Measurements from ENCODE around the gene OSBPL9.

The OSBPL9 gene

DNA sequence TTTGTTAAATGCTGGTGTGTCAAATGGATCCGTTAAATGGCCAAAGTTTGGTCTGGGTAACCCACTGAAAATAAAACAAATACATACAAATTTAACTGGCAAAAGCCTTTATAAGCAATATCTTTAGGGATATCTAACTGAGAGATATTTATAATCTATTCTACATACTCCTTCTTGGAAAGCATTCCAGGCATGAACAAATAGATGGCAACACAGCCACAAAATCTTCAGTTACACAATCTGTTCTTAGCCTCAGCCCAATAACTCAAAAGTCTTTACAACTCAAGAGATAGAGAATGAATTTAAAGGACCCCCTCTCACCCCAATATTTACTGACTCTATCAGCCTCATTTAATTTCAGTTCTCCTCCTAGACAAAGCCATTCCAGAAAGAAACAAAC, 202.9 kb downstream of the OSBPL9 start:
- peaks cover 80% of the 10 kb centered on the region; the same call in 1 of the 2 replicates for H3K36me3 ChIP-seq (ENCODE audit: insufficient read depth, low read length)
- no peak overlapping the region for H2AFZ ChIP-seq (ENCODE audit: low read length)
- no peak overlapping the region for H3K27ac ChIP-seq (ENCODE audit: low read depth, low read length, poor library complexity, severe bottlenecking)
- H3K9ac ChIP-seq (ENCODE audit: low read length), result no peak overlapping the region
- no peaks in the 10 kb centered on the region for H3K79me2 ChIP-seq (ENCODE audit: insufficient read depth, low read length)
- no peak overlapping the region for H3K4me3 ChIP-seq (ENCODE audit: low read depth, low read length, poor library complexity, severe bottlenecking)
- H3K9me3 ChIP-seq (ENCODE audit: low read length), result no peaks in the 10 kb centered on the region
- TF ChIP-seq EZH2 (IDR thresholded peaks at IDR 0.05; ENCODE audit: borderline replicate concordance, low read length), result no peak
- H4K20me1 ChIP-seq (ENCODE audit: insufficient read depth, low read length), result no peaks in the 10 kb centered on the region
- no peaks in the 10 kb centered on the region for H3K9me2 ChIP-seq (ENCODE audit: low read depth, low read length)
- H3K27me3 ChIP-seq (ENCODE audit: insufficient read depth, low read length), result no peaks in the 10 kb centered on the region
- no peaks in the 10 kb centered on the region for H3F3A ChIP-seq (ENCODE audit: insufficient read depth, low read length)
- H3K4me2 ChIP-seq (ENCODE audit: low read length), result no peak overlapping the region
- H3K4me1 ChIP-seq (ENCODE audit: insufficient read depth, low read length, severe bottlenecking), result no peaks in the 10 kb centered on the region

GRCh38 chr1:51829058-51829457, 212.2 kb downstream of the OSBPL9 start:
- H3K9me2 ChIP-seq (ENCODE audit: low read depth, low read length), result no peaks in the 10 kb centered on the region
- no peaks in the 10 kb centered on the region for H3K79me2 ChIP-seq (ENCODE audit: insufficient read depth, low read length)
- H3K27me3 ChIP-seq (ENCODE audit: insufficient read depth, low read length), result no peaks in the 10 kb centered on the region
- H3K9me3 ChIP-seq (ENCODE audit: low read length), result peaks cover 5% of the 10 kb centered on the region
- H4K20me1 ChIP-seq (ENCODE audit: insufficient read depth, low read length), result 0 out of 2 replicates have a peak, but pooled peaks cover 2% of the 10 kb centered on the region
- H2AFZ ChIP-seq (ENCODE audit: low read length), result no peak overlapping the region
- H3K4me2 ChIP-seq (ENCODE audit: low read length), result no peak overlapping the region
- H3K9ac ChIP-seq (ENCODE audit: low read length), result no peak overlapping the region
- H3K27ac ChIP-seq (ENCODE audit: low read depth, low read length, poor library complexity, severe bottlenecking), result no peak overlapping the region
- no peaks in the 10 kb centered on the region for H3F3A ChIP-seq (ENCODE audit: insufficient read depth, low read length)
- peaks cover 88% of the 10 kb centered on the region for H3K36me3 ChIP-seq (ENCODE audit: insufficient read depth, low read length)
- TF ChIP-seq, protein P1, sequence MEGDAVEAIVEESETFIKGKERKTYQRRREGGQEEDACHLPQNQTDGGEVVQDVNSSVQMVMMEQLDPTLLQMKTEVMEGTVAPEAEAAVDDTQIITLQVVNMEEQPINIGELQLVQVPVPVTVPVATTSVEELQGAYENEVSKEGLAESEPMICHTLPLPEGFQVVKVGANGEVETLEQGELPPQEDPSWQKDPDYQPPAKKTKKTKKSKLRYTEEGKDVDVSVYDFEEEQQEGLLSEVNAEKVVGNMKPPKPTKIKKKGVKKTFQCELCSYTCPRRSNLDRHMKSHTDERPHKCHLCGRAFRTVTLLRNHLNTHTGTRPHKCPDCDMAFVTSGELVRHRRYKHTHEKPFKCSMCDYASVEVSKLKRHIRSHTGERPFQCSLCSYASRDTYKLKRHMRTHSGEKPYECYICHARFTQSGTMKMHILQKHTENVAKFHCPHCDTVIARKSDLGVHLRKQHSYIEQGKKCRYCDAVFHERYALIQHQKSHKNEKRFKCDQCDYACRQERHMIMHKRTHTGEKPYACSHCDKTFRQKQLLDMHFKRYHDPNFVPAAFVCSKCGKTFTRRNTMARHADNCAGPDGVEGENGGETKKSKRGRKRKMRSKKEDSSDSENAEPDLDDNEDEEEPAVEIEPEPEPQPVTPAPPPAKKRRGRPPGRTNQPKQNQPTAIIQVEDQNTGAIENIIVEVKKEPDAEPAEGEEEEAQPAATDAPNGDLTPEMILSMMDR (IDR thresholded peaks at IDR 0.05; ENCODE audit: low read length), result no peak
- TF ChIP-seq EZH2 (IDR thresholded peaks at IDR 0.05; ENCODE audit: borderline replicate concordance, low read length), result no peak
- no peaks in the 10 kb centered on the region for H3K4me1 ChIP-seq (ENCODE audit: insufficient read depth, low read length, severe bottlenecking)
- H3K4me3 ChIP-seq (ENCODE audit: low read depth, low read length, poor library complexity, severe bottlenecking), result no peak overlapping the region

DNA sequence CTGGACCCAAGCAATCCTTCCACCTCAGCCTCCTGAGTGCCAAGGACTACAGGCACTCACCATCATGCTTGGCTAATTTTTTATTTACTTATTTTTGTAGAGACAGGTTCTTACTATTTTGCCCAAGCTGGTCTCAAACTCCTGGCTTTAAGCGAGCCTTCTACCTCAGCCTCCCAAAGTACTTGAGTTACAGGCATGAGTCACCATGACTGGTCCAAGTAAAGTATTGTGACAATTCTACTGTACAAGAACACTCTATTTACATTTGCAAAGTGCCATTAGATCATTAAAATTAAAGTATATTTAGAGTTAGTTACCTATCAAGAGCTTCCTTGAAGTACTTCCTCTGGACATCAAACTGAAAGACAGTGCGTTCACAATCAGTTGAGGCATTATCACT, 216.8 kb downstream of the OSBPL9 start:
- Histone ChIP-seq H3K79me2 (ENCODE audit: insufficient read depth, low read length) (no peaks in the 10 kb centered on the region), H3K4me2 (ENCODE audit: low read length) (no peak overlapping the region), H3K27me3 (ENCODE audit: insufficient read depth, low read length) (no peaks in the 10 kb centered on the region), H3K36me3 (ENCODE audit: insufficient read depth, low read length) (peaks cover 88% of the 10 kb centered on the region), H3K9me2 (ENCODE audit: low read depth, low read length) (no peaks in the 10 kb centered on the region), H3K9me3 (ENCODE audit: low read length) (peaks cover 5% of the 10 kb centered on the region), H3K4me1 (ENCODE audit: insufficient read depth, low read length, severe bottlenecking) (no peaks in the 10 kb centered on the region), H2AFZ (ENCODE audit: low read length) (no peak overlapping the region), H4K20me1 (ENCODE audit: insufficient read depth, low read length) (no peaks in the 10 kb centered on the region), H3K27ac (ENCODE audit: low read depth, low read length, poor library complexity, severe bottlenecking) (no peak overlapping the region), H3F3A (ENCODE audit: insufficient read depth, low read length) (no peaks in the 10 kb centered on the region), H3K4me3 (ENCODE audit: low read depth, low read length, poor library complexity, severe bottlenecking) (no peak overlapping the region), H3K9ac (ENCODE audit: low read length) (no peak overlapping the region)
- TF ChIP-seq EZH2 (IDR thresholded peaks at IDR 0.05; ENCODE audit: borderline replicate concordance, low read length), result no peak
- TF ChIP-seq, protein P1 (IDR thresholded peaks at IDR 0.05; ENCODE audit: low read length), result no peak

- Histone ChIP-seq H3K4me2 (ENCODE audit: low read length) (no peak overlapping the region), H4K20me1 (ENCODE audit: insufficient read depth, low read length) (no peaks in the 10 kb centered on the region), H3K36me3 (ENCODE audit: insufficient read depth, low read length) (peaks cover 73% of the 10 kb centered on the region), H2AFZ (ENCODE audit: low read length) (no peak overlapping the region), H3K4me3 (ENCODE audit: low read depth, low read length, poor library complexity, severe bottlenecking) (no peak overlapping the region), H3K27me3 (ENCODE audit: insufficient read depth, low read length) (no peaks in the 10 kb centered on the region), H3K9me3 (ENCODE audit: low read length) (no peaks in the 10 kb centered on the region), H3K27ac (ENCODE audit: low read depth, low read length, poor library complexity, severe bottlenecking) (no peak overlapping the region), H3K79me2 (ENCODE audit: insufficient read depth, low read length) (no peaks in the 10 kb centered on the region), H3K9ac (ENCODE audit: low read length) (no peak overlapping the region), H3K9me2 (ENCODE audit: low read depth, low read length) (no peaks in the 10 kb centered on the region), H3K4me1 (ENCODE audit: insufficient read depth, low read length, severe bottlenecking) (no peaks in the 10 kb centered on the region), H3F3A (ENCODE audit: insufficient read depth, low read length) (peaks cover 3% of the 10 kb centered on the region; the same call in 1 of the 2 replicates)
- TF ChIP-seq, protein P1 (IDR thresholded peaks at IDR 0.05; ENCODE audit: low read length), result no peak
- TF ChIP-seq EZH2 (IDR thresholded peaks at IDR 0.05; ENCODE audit: borderline replicate concordance, low read length), result no peak
Measured at GRCh38 chr1:51837243-51837642, 220.4 kb downstream of the OSBPL9 start.

All from OCI-LY1 (cell line).